Left lung (tissue), 10 donors: ENCODE data around the gene SUPT3H. TPM values are rescaled to one million over a fixed set of nuclear protein-coding genes. Genes with fewer than 3 reads are reported as not detected.

Experiments used
- ATAC-seq: fragments of 200-7000 bp; cut with Tn5 transposase; one replicate; pipeline ENCODE4 v1.9.1; 2020; ENCODE audit warnings: moderate library complexity
- DNase-seq, 4 donors: peaks; one replicate each; pipeline ENCODE4 v3.0.0-alpha.2; 2013 to 2020
- H3K27ac ChIP-seq, 2 donors: fragments of 200-600 bp; sonication (generic) in 1 of 2; one replicate each; pipeline versions ENCODE4 v1.5.0 to v1.8.0; 2020 to 2021
- H3K27me3 ChIP-seq, 2 donors: fragments of 200-600 bp; sonication (generic) in 1 of 2; one replicate each; pipeline versions ENCODE4 v1.5.0 to v1.8.0; 2020 to 2021
- H3K36me3 ChIP-seq, 2 donors: fragments of 200-600 bp; sonication (generic) in 1 of 2; one replicate each; pipeline versions ENCODE4 v1.5.0 to v1.8.0; 2020 to 2021
- H3K4me1 ChIP-seq, 2 donors: fragments of 200-600 bp; one replicate each; pipeline ENCODE4 v1.8.0; 2021
- H3K4me3 ChIP-seq, 2 donors: fragments of 200-600 bp; sonication (generic) in 1 of 2; one replicate each; pipeline versions ENCODE4 v1.5.0 to v1.8.0; 2020 to 2021; ENCODE audit warnings: mild to moderate bottlenecking in 1 of 2
- H3K9me3 ChIP-seq, 2 donors: fragments of 200-600 bp; sonication (generic) in 1 of 2; one replicate each; pipeline versions ENCODE4 v1.5.0 to v1.8.0; 2020 to 2021
- intact Hi-C, 2 donors: fragments of 100-400 bp; cut with DNase I; formaldehyde crosslinking; loops; one replicate each; pipeline versions ENCODE4 v1.11.2 to v1.14.2; 2022
- polyA plus RNA-seq, 6 donors: library from polyadenylated mRNA; unstranded; fragments of 120-200 nt; gene quantifications; one replicate each; pipeline ENCODE4 v1.2.1, GENCODE V29; 2013; ENCODE audit not compliant: insufficient read length in 6 of 6
- total RNA-seq, 2 donors: library from RNA; stranded (reverse); fragmentation: NEBNext Ultra II Directional; extraction: Animal tissue kit (Norgen Biotek cat#: 25700); gene quantifications; one replicate each; pipeline ENCODE4 v1.2.1, GENCODE V29; 2021
- TF ChIP-seq, protein P1 (sequence below), 2 donors: fragments of 200-600 bp; sonication (generic) in 1 of 2; IDR thresholded peaks; one replicate each; pipeline versions ENCODE4 v1.5.0 to v1.8.0; 2021; ENCODE audit warnings: antibody characterized with exemption in 2 of 2
- donor health status: DM: no; HTN: yes; CAD: no.
- donor health status: DM: no; HTN: no; CAD: no.

SUPT3H gene
- total and polyA plus RNA-seq, 8 donors, result 4.7 to 33.0 (median 26.2) TPM

DNA sequence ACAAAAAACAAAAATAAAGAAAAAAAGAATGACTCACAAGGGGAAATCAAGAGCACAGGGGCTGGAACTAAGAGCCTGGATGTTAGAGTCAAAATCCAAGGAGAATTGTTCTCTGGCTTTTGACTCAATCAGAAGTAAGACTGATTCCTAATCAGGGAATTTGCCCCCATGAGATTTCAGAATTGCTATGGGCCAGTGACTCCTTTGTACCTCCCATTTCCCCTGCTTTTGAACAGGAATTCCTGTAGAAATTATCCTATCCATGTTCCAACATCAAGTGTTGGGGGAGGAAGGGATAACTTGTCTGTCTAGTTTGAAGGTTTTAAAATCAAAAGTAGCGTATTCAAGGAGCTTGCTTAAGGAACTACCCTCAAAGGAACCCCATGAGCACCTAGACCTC, 593.5 kb downstream of the SUPT3H start:
- H3K9me3 ChIP-seq, result peaks cover 0 to 8% of the 10 kb centered on the region in 2 donors
- DNase-seq, result no peak
- no peaks in the 10 kb centered on the region for H3K27me3 ChIP-seq
- no peak overlapping the region for H3K27ac ChIP-seq
- intact Hi-C loops, result no loop called here
- no peak overlapping the region for H3K4me3 ChIP-seq
- no peaks in the 10 kb centered on the region for H3K4me1 ChIP-seq
- no peaks in the 10 kb centered on the region for H3K36me3 ChIP-seq
- TF ChIP-seq, protein P1, sequence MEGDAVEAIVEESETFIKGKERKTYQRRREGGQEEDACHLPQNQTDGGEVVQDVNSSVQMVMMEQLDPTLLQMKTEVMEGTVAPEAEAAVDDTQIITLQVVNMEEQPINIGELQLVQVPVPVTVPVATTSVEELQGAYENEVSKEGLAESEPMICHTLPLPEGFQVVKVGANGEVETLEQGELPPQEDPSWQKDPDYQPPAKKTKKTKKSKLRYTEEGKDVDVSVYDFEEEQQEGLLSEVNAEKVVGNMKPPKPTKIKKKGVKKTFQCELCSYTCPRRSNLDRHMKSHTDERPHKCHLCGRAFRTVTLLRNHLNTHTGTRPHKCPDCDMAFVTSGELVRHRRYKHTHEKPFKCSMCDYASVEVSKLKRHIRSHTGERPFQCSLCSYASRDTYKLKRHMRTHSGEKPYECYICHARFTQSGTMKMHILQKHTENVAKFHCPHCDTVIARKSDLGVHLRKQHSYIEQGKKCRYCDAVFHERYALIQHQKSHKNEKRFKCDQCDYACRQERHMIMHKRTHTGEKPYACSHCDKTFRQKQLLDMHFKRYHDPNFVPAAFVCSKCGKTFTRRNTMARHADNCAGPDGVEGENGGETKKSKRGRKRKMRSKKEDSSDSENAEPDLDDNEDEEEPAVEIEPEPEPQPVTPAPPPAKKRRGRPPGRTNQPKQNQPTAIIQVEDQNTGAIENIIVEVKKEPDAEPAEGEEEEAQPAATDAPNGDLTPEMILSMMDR (IDR thresholded peaks at IDR 0.05), result no peak
- ATAC-seq, result no peak

DNA sequence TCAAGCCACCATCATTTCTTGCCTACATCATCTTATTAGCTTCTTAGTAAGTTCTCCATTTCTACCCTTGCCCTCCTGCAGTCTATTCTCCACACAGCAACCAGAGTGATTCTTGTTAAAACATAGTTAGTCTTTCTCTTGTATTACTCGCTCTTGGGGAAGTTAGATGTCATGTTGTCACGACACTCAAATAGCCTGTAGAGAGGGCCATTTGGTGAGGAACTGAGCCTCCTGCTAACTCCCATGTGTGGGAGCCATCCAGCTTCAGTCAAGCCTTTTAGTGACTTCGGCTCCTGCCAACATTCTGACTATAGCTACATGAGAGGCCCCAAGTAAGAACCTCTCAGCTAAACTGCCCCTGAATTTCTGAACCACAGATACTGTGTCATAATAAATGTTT, 594.8 kb downstream of the SUPT3H start:
- no peaks in the 10 kb centered on the region for H3K36me3 ChIP-seq
- H3K4me3 ChIP-seq, result no peak overlapping the region
- ATAC-seq (no peak), DNase-seq (no peak)
- H3K9me3 ChIP-seq, result peaks cover 0 to 8% of the 10 kb centered on the region in 2 donors
- H3K4me1 ChIP-seq, result no peaks in the 10 kb centered on the region
- no peak overlapping the region for H3K27ac ChIP-seq
- H3K27me3 ChIP-seq, result no peaks in the 10 kb centered on the region
- TF ChIP-seq, protein P1 (IDR thresholded peaks at IDR 0.05), result no peak
- intact Hi-C loops, result no loop called here

DNA sequence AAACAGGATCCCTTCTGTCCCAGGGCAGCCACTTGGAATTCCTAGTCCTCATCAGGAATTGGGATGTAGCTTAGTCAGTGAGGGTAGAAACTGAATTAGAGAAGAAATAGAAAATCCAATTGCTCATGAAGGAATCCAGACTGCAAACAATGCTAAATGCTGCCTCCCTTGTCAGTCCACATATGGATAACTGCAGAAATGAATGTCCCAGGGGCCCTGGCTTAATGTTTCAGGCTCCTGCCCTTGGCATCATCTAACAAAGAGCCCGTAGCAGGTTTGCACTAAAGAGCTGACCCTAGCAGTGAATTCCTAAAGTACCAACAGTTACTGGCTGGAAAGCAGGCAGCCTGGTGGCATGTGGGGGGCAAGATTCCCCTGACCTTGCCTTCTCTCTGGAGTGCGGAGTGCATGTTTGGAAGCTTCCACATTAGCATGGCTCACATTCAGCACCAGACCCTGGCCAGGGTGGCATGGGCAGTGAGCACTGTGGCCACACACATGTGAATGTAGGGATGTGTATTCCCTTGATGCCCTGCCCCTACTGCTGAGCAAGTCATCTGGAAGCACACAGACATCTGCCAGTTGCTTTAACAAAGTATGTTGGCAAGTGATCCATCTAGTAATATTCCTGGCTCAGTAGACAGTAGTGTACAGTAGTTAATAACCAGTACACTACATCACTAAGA, 595.7 kb downstream of the SUPT3H start:
- no peak for DNase-seq
- Histone ChIP-seq H3K27ac (no peak overlapping the region), H3K4me3 (no peak overlapping the region), H3K4me1 (no peaks in the 10 kb centered on the region), H3K9me3 (peaks cover 0 to 8% of the 10 kb centered on the region in 2 donors), H3K36me3 (no peaks in the 10 kb centered on the region), H3K27me3 (no peaks in the 10 kb centered on the region)
- TF ChIP-seq, protein P1 (IDR thresholded peaks at IDR 0.05), result no peak
- ATAC-seq, result no peak
- intact Hi-C loops, result no loop called here

DNA sequence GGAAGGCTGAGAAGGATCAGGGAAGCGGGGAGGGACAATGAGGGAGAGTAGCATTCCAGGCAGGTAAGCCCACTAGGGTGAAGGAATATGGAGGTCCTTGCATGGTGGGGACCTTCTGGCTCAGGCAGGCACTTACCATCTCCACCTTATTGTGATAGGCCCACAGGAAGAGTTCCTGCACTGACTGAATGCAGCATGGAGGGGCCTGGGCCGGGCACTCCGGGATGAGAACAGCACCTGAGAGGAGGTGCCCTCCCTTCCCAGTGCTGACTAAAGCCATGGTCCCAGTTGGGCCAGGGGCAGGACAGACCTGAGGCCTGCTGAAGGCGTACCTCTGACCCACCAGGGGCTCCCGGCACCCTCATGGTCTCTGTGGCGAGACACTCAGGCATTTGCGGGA, 597.6 kb downstream of the SUPT3H start:
- intact Hi-C loops, result no loop called here

DNA sequence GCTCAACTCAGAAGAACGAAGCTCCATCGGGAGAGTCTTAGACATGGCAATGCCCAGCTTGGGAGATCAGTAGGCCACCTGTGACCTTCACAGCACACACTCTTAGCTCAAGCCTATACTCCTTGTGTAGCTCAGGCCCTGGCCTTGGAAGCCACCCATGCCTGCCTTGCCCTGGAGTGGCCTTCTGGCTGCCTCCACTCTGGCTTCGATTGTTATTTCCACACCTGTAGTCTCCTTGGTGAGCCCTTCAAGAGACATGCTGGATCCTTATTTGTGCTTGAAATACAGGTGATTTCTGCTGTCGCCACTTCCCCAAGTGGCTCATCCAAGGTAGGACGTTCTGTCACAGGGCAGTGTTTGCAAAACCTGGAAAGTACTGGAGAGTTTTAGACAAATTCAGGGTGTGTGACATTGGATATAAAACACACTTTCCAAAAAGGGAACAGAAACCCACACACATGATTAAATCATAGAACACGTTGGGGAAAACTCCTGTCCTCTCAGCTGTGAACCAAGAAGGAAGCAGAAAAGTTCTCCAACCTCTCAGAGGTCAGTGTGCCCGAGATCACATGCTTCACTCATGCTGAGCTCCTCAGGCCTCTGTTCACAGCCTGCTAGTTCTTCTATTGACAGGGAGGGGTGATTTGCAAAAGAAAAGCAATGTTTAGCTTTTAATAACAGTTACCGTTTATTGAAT, 598.5 kb downstream of the SUPT3H start:
- Histone ChIP-seq H3K27ac (no peak overlapping the region), H3K36me3 (no peaks in the 10 kb centered on the region), H3K4me1 (no peaks in the 10 kb centered on the region), H3K27me3 (no peaks in the 10 kb centered on the region), H3K4me3 (no peak overlapping the region), H3K9me3 (peaks cover 0 to 4% of the 10 kb centered on the region in 2 donors)
- ATAC-seq (peak; percentile 73), DNase-seq (peak in 1 of 4 donors; percentile 48)
- intact Hi-C loops, result no loop called here
- TF ChIP-seq, protein P1 (IDR thresholded peaks at IDR 0.05), result no peak

More for the DNA sequence above, 597.6 kb downstream of the SUPT3H start:
- ATAC-seq (no peak), DNase-seq (no peak)
- Histone ChIP-seq H3K36me3 (no peaks in the 10 kb centered on the region), H3K4me1 (no peaks in the 10 kb centered on the region), H3K9me3 (peaks cover 0 to 8% of the 10 kb centered on the region in 2 donors), H3K4me3 (no peak overlapping the region), H3K27ac (no peak overlapping the region), H3K27me3 (no peaks in the 10 kb centered on the region)
- TF ChIP-seq, protein P1 (IDR thresholded peaks at IDR 0.05), result no peak
